ENCODE data around the gene DNAL1. TPM values are rescaled to one million over a fixed set of nuclear protein-coding genes. Genes with fewer than 3 reads are reported as not detected.
"Not testable (repeated sequence)": the region's sequence is repeated elsewhere in the genome, so short reads cannot be mapped to it uniquely, and the experiment has no call there.

The DNAL1 gene
- total and polyA plus RNA-seq, 3 experiments from 2014 or later, result 5.8 to 10.9 (median 8.1) TPM

DNA sequence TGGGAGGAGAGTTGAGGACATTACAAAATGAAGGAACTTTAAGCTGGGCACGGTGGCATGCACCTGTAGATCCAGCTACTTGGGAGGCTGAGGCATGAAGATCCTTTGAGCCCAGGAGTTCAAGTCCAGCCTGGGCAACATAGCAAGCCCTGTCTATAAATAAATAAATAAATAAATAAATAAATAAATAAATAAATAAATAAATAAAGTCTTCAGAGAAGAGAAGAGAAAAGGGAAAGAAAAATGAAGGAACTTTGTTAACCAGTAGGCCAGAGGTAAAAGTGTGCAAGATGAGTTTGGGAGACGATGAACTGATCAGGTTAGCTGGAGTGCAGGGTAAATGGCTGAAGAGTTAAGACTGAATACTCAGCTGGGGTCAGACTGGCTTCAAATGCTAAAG is 49.3 kb downstream of the DNAL1 start:
- Histone ChIP-seq H3K27ac (ENCODE audit: low read depth, low read length) (no peak overlapping the region), H3K4me3 (ENCODE audit: low read length) (no peak overlapping the region), H3K27me3 (ENCODE audit: insufficient read depth, low read length, poor library complexity, severe bottlenecking) (no peaks in the 10 kb centered on the region), H3K4me1 (ENCODE audit: insufficient read depth, low read length) (no peaks in the 10 kb centered on the region), H3K36me3 (ENCODE audit: insufficient read depth, low read length) (no peaks in the 10 kb centered on the region), H3K9me3 (ENCODE audit: low read length) (no peaks in the 10 kb centered on the region)
- Mint-ChIP-seq H3K4me1 (no peaks in the 10 kb centered on the region), H3K27me3 (no peaks in the 10 kb centered on the region), H3K36me3 (peaks cover 0 to 26% (median 5%) of the 10 kb centered on the region in 3 donors), H3K27ac (no peak overlapping the region), H3K9me3 (no peaks in the 10 kb centered on the region), H3K4me3 (no peak overlapping the region)
- no peak for DNase-seq
- CTCF ChIA-PET, result no interaction called here
- POLR2A ChIA-PET, result interaction anchor here (0.6 kb wide), 1 partner anchor 336 kb away, joined by 3 read pairs; no protein-coding TSS in a partner anchor

DNA sequence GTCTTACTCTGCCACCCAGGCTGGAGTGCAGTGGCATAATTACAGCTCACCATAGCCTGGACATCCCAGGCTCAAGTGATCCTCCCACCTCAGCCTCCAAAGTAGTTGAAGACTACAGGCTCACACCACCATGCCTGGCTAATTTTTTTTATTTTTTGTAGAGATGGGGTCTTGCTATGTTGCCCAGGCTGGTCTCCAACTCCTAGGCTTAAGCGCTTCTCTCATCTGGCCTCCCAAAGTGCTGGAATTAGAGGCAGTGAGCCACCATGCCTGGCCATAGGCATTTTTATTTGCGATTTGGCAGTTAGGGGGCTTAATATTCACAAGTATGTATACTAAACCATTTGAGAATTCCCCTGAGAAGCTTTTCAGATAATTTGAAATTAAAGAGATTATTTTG is 50.3 kb downstream of the DNAL1 start:
- no peak for DNase-seq
- no peaks in the 10 kb centered on the region for H3K27me3 Mint-ChIP-seq
- H3K27ac Mint-ChIP-seq, result no peak overlapping the region
- no peaks in the 10 kb centered on the region for H3K9me3 Mint-ChIP-seq
- Histone ChIP-seq H3K27ac (ENCODE audit: low read depth, low read length) (no peak overlapping the region), H3K9me3 (ENCODE audit: low read length) (no peaks in the 10 kb centered on the region), H3K36me3 (ENCODE audit: insufficient read depth, low read length) (no peaks in the 10 kb centered on the region), H3K27me3 (ENCODE audit: insufficient read depth, low read length, poor library complexity, severe bottlenecking) (no peaks in the 10 kb centered on the region), H3K4me1 (ENCODE audit: insufficient read depth, low read length) (no peaks in the 10 kb centered on the region), H3K4me3 (ENCODE audit: low read length) (no peak overlapping the region)
- ChIA-PET POLR2A (interaction anchor here (0.6 kb wide), 1 partner anchor 168 kb away, joined by 6 read pairs; no protein-coding TSS in a partner anchor), CTCF (no interaction called here)
- peaks cover 0 to 25% (median 5%) of the 10 kb centered on the region in 3 donors for H3K36me3 Mint-ChIP-seq
- no peak overlapping the region for H3K4me3 Mint-ChIP-seq
- no peaks in the 10 kb centered on the region for H3K4me1 Mint-ChIP-seq

DNA sequence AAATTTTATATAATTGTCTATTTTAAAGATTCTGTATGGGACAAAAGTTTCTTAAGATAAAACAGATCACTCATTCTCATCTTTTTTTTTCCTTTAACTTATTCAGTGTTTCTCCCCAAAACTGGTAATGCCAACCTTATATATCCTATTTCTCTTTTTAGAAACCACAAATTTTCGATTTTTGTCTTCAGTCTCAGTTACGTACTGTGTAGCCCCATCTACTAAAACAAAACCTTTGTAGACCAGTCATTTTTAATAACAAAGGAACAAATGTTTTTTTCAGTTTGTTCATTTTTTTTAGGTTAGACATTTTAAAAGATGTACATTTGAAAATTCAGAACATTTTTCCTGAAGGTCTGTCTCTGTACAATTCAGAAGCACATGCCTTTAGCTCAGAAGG is 51.2 kb downstream of the DNAL1 start:
- no peaks in the 10 kb centered on the region for H3K36me3 ChIP-seq (ENCODE audit: insufficient read depth, low read length)
- H3K36me3 Mint-ChIP-seq, result peaks cover 0 to 19% (median 4%) of the 10 kb centered on the region in 3 donors
- no peak overlapping the region for H3K27ac Mint-ChIP-seq
- no peak for DNase-seq
- ChIA-PET CTCF (no interaction called here), POLR2A (no interaction called here)
- H3K9me3 Mint-ChIP-seq, result no peaks in the 10 kb centered on the region
- no peaks in the 10 kb centered on the region for H3K27me3 ChIP-seq (ENCODE audit: insufficient read depth, low read length, poor library complexity, severe bottlenecking)
- H3K4me1 Mint-ChIP-seq, result no peaks in the 10 kb centered on the region
- no peaks in the 10 kb centered on the region for H3K4me1 ChIP-seq (ENCODE audit: insufficient read depth, low read length)
- H3K4me3 ChIP-seq (ENCODE audit: low read length), result no peak overlapping the region
- no peaks in the 10 kb centered on the region for H3K9me3 ChIP-seq (ENCODE audit: low read length)
- H3K27me3 Mint-ChIP-seq, result no peaks in the 10 kb centered on the region
- no peak overlapping the region for H3K4me3 Mint-ChIP-seq
- H3K27ac ChIP-seq (ENCODE audit: low read depth, low read length), result no peak overlapping the region

DNA sequence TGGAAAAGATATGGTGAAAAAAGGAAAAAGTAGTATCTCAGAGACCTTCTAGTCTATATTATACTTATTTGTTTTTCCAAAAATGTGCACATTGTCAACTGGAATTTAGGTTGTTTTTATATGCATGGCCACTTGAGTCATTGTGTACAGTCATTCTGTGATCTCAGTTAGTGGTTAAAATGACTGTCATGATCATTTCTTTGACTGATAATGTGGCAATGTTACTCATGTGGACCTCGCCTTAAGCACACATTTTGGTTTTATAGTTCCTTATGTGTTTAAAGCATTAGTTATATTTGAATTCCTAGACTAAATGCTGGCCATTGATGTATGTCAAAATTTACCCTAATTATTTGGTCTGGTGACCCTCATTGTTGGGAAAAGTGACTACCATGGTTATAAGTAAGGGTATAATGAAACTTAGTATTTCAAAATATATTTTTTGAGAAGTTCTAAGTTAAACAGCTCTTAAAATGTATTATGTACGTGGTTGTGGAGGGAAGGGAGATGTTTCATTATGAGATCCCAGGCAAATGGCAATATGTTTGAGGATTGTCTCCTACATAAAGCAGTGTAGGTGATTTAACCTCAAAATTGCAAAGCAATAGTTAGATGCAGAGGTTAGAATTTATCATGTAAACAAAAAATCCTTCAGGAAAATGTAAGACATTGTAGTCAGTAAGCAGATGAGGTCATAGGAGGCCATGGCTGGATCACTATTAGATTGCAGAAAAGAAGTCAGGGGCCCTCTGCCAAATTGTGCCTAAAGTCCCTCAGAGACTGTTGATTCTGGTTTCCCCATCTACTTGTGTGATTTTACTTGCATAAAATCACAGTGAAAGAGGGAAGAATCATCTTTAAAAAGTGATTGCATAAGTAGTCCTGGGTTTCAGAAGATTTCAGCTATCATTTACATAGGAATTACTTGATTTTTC is 51.9 kb downstream of the DNAL1 start:
- CTCF ChIA-PET, result no interaction called here
- POLR2A ChIA-PET, result no interaction called here
- no peaks in the 10 kb centered on the region for H3K9me3 Mint-ChIP-seq
- H3K4me3 Mint-ChIP-seq, result no peak overlapping the region
- no peaks in the 10 kb centered on the region for H3K36me3 ChIP-seq (ENCODE audit: insufficient read depth, low read length)
- no peaks in the 10 kb centered on the region for H3K27me3 Mint-ChIP-seq
- no peaks in the 10 kb centered on the region for H3K4me1 ChIP-seq (ENCODE audit: insufficient read depth, low read length)
- H3K27ac ChIP-seq (ENCODE audit: low read depth, low read length), result no peak overlapping the region
- DNase-seq, result no peak
- no peaks in the 10 kb centered on the region for H3K9me3 ChIP-seq (ENCODE audit: low read length)
- H3K36me3 Mint-ChIP-seq, result peaks cover 0 to 18% (median 4%) of the 10 kb centered on the region in 3 donors
- H3K27me3 ChIP-seq (ENCODE audit: insufficient read depth, low read length, poor library complexity, severe bottlenecking), result no peaks in the 10 kb centered on the region
- H3K4me3 ChIP-seq (ENCODE audit: low read length), result no peak overlapping the region
- H3K27ac Mint-ChIP-seq, result peak overlapping the region in 2 of 8 donors; percentile 4 to 6
- no peaks in the 10 kb centered on the region for H3K4me1 Mint-ChIP-seq

DNA sequence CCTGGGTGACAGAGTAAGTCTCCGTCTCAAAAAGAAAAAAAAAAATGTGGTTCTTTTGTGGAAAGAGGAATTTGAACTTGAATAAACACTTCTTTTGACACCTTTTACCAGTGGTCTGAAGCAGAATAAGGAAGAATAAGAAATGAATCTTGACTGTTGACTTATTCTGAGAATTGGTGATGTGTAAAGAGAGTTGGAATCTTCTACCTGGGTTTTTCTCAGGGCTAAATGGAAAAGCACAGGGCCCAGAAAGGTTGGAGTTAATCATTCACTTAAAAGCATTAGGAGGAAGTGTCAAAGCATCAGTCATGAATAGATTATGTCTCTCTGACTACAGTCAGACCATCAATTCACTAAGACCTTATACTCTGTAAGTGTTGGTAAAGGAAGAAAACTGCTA is 55.5 kb downstream of the DNAL1 start:
- no peak for DNase-seq
- Histone ChIP-seq H3K27me3 (ENCODE audit: insufficient read depth, low read length, poor library complexity, severe bottlenecking) (no peaks in the 10 kb centered on the region), H3K4me1 (ENCODE audit: insufficient read depth, low read length) (no peaks in the 10 kb centered on the region), H3K36me3 (ENCODE audit: insufficient read depth, low read length) (no peaks in the 10 kb centered on the region), H3K4me3 (ENCODE audit: low read length) (no peak overlapping the region), H3K27ac (ENCODE audit: low read depth, low read length) (no peak overlapping the region), H3K9me3 (ENCODE audit: low read length) (no peaks in the 10 kb centered on the region)
- H3K4me3 Mint-ChIP-seq, result no peak overlapping the region
- H3K4me1 Mint-ChIP-seq, result no peaks in the 10 kb centered on the region
- CTCF ChIA-PET, result no interaction called here
- H3K27me3 Mint-ChIP-seq, result no peaks in the 10 kb centered on the region
- POLR2A ChIA-PET, result no interaction called here
- no peaks in the 10 kb centered on the region for H3K9me3 Mint-ChIP-seq
- H3K27ac Mint-ChIP-seq, result peak overlapping the region in 1 of 8 donors; percentile 7
- H3K36me3 Mint-ChIP-seq, result peaks cover 0 to 10% (median 1%) of the 10 kb centered on the region in 3 donors

DNA sequence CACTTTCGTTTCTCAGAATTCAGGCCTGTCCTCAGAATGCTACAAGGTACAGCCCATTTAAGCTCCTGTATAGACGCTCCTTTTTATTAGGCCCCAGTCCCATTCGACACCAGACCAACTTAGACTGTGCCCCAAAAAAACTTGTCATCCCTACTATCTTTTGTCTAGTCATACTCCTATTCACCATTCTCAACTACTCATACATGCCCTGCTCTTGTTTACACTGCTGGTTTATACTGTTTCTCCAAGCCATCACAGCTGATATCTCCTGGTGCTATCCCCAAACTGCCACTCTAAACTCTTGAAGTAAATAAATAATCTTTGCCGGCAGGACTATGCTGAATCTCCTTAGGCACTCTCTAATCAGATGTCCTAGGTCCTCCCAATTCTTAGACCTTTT is 63.3 kb downstream of the DNAL1 start:
- DNase-seq; H3K27me3 ChIP-seq (ENCODE audit: insufficient read depth, low read length, poor library complexity, severe bottlenecking); H3K36me3 ChIP-seq (ENCODE audit: insufficient read depth, low read length); POLR2A ChIA-PET; H3K4me1 ChIP-seq (ENCODE audit: insufficient read depth, low read length); CTCF ChIA-PET; H3K9me3 Mint-ChIP-seq; H3K27me3 Mint-ChIP-seq; H3K27ac ChIP-seq (ENCODE audit: low read depth, low read length); H3K4me3 ChIP-seq (ENCODE audit: low read length); H3K9me3 ChIP-seq (ENCODE audit: low read length): not testable (repeated sequence)
- Mint-ChIP-seq H3K36me3 (peaks cover 0 to 18% (median 0%) of the 10 kb centered on the region in 3 donors), H3K4me1 (peaks cover 17 to 22% (median 22%) of the 10 kb centered on the region in 3 donors), H3K4me3 (peak overlapping the region in 1 of 7 donors; percentile 2), H3K27ac (peak overlapping the region in 1 of 8 donors; percentile 2)

DNA sequence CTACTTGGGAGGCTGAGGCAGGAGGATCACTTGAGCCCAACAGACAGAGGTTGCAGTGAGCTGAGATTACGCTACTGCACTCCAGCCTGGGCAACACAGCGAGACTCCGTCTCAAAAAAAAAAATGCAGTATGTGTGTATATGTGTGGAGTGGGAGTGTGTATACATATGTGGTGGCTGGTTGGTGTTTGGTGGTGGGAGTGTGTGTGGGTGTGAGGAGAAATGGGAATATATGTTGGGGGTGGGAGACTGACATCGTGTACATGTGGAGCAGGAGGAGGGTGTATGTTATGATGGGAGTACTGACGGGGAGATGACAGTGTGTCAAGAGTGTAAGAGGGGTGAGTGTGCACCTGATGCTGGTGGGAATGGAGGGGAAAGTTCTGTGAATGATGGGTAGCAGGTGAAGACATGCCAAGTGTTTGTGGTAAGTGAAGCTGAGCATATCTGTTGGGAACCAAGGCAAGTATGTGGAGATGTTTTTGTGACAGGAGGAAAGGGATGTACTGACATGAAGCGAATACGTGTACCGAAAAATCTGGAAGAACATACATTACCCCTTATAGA is 65.2 kb downstream of the DNAL1 start:
- Histone ChIP-seq H3K27me3 (ENCODE audit: insufficient read depth, low read length, poor library complexity, severe bottlenecking) (no peaks in the 10 kb centered on the region), H3K9me3 (ENCODE audit: low read length) (no peaks in the 10 kb centered on the region), H3K4me1 (ENCODE audit: insufficient read depth, low read length) (peaks cover 6% of the 10 kb centered on the region), H3K36me3 (ENCODE audit: insufficient read depth, low read length) (no peaks in the 10 kb centered on the region), H3K4me3 (ENCODE audit: low read length) (no peak overlapping the region), H3K27ac (ENCODE audit: low read depth, low read length) (no peak overlapping the region)
- Mint-ChIP-seq H3K27ac (peak overlapping the region in 7 of 8 donors; percentile 9 to 85 (median 59)), H3K4me1 (peaks cover 29 to 34% (median 31%) of the 10 kb centered on the region in 3 donors), H3K9me3 (no peaks in the 10 kb centered on the region), H3K4me3 (peak overlapping the region; percentile 0 to 42 (median 9)), H3K36me3 (peaks cover 0 to 28% (median 2%) of the 10 kb centered on the region in 3 donors), H3K27me3 (no peaks in the 10 kb centered on the region)
- no peak for DNase-seq
- POLR2A ChIA-PET, result no interaction called here
- CTCF ChIA-PET, result interaction anchor here (1.5 kb wide), 1 partner anchor 116 kb away, joined by 4 read pairs; no protein-coding TSS in a partner anchor

DNA sequence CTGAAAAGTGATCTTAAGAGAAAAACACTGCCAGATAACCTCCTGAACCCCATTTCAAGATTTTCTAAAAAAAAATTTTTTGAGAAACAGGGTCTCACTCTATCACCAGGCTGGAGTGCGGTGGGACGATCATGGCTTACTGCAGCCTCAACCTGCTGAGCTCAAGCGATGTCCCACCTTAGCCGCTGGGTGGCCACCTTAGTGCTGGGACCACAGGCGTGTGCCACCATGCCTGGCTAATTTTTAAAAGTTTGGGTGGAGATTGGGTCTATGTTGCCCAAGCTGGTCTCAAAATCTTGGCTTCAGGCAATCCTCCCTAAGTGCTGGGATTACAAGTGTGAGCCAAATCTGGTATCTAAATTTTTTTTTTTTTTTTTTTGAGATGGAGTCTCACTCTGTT is 66.0 kb downstream of the DNAL1 start:
- Mint-ChIP-seq H3K27me3 (no peaks in the 10 kb centered on the region), H3K4me1 (peaks cover 29 to 35% (median 34%) of the 10 kb centered on the region in 3 donors), H3K4me3 (peak overlapping the region in 1 of 7 donors; percentile 19), H3K27ac (peak overlapping the region in 2 of 8 donors; percentile 9 to 38), H3K36me3 (peaks cover 0 to 32% (median 2%) of the 10 kb centered on the region in 3 donors), H3K9me3 (no peaks in the 10 kb centered on the region)
- no peaks in the 10 kb centered on the region for H3K27me3 ChIP-seq (ENCODE audit: insufficient read depth, low read length, poor library complexity, severe bottlenecking)
- no peak for DNase-seq
- H3K36me3 ChIP-seq (ENCODE audit: insufficient read depth, low read length), result no peaks in the 10 kb centered on the region
- ChIA-PET CTCF (interaction anchor here (1.0 to 1.8 kb wide), 4 partner anchors 42 to 115 kb away, joined by 3 to 4 read pairs (median 4); a partner anchor contains a TSS), POLR2A (interaction anchor here (0.6 to 1.0 kb wide), 3 partner anchors 35 to 102 kb away, joined by 5 to 7 read pairs (median 6); a partner anchor contains a TSS)
- no peak overlapping the region for H3K4me3 ChIP-seq (ENCODE audit: low read length)
- H3K4me1 ChIP-seq (ENCODE audit: insufficient read depth, low read length), result peaks cover 6% of the 10 kb centered on the region
- no peaks in the 10 kb centered on the region for H3K9me3 ChIP-seq (ENCODE audit: low read length)
- no peak overlapping the region for H3K27ac ChIP-seq (ENCODE audit: low read depth, low read length)
